GM20000 (cell line): ENCODE measurements around the gene ANKRD40.

ENCODE experiments used
- DNase-seq: peaks from one replicate; pipeline ENCODE4 v3.0.0; 2012; ENCODE audit warnings: low spot score
- TF ChIP-seq, protein P1 (sequence below): IDR thresholded peaks from 2 replicates; pipeline ENCODE4 v1.5.1; 2012; ENCODE audit warnings: mild to moderate bottlenecking, control low read depth; ENCODE audit errors: extremely low read depth, missing control alignments

ANKRD40 gene

DNA sequence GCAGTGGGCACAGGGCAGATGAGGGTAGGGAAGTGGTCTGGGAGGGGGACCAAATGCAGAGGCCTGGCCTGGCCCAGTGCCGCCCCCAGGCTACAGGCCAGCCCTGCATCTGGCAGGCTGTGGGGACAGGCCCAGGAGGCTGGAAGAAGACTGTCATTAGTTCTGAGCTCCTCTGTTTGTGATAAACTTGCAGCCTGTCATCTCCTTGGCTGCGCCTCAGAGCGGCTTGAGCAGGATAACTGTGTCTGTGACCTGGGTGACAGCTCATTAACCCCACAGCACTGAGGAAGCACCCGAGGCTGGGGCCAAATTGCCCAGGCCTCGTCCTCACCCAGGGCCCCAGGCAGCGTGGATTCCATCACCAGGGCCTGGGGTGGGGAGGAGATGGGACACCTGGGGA is 49.1 kb downstream of the ANKRD40 start:
- no peak for DNase-seq
- TF ChIP-seq, protein P1, sequence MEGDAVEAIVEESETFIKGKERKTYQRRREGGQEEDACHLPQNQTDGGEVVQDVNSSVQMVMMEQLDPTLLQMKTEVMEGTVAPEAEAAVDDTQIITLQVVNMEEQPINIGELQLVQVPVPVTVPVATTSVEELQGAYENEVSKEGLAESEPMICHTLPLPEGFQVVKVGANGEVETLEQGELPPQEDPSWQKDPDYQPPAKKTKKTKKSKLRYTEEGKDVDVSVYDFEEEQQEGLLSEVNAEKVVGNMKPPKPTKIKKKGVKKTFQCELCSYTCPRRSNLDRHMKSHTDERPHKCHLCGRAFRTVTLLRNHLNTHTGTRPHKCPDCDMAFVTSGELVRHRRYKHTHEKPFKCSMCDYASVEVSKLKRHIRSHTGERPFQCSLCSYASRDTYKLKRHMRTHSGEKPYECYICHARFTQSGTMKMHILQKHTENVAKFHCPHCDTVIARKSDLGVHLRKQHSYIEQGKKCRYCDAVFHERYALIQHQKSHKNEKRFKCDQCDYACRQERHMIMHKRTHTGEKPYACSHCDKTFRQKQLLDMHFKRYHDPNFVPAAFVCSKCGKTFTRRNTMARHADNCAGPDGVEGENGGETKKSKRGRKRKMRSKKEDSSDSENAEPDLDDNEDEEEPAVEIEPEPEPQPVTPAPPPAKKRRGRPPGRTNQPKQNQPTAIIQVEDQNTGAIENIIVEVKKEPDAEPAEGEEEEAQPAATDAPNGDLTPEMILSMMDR = no peak

DNA sequence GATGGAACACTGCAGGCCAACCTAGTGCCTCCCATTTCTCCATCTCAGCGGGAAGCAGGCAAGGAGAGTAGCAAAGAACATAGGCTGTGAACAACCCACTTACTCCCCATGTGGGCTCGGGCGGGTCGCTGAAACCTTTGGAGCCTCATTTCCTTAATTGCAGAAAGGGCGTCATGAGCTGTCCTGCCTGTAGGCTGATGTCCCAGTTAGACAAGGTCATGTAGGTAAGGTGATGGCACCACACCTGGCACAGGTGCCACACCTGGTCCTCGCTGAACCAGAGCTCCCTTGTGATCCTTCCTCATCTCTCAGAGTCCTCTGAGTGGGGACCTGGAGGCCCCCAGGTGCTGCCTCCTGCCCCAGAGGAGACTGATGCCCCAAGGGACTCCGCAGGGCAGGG is 50.1 kb downstream of the ANKRD40 start:
- TF ChIP-seq, protein P1 = no peak
- DNase-seq = no peak

DNA sequence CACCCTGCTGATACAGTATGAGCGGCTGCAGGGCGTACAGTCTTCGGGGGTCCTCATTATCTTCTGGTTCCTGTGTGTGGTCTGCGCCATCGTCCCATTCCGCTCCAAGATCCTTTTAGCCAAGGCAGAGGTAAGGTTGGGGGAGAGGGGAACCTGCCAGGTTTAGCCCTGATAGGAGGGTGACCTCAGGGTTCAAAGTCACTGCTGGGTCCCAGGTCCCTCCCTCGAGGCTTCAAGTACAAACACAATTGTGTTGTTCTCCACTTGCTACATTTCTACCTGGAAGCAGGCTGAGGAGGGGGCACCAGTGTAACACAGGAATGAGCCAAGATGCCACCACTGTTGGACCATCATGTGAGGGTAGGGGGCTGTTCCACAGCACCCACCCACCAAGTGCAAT is 50.7 kb downstream of the ANKRD40 start:
- TF ChIP-seq, protein P1 = no peak
- DNase-seq = no peak

DNA sequence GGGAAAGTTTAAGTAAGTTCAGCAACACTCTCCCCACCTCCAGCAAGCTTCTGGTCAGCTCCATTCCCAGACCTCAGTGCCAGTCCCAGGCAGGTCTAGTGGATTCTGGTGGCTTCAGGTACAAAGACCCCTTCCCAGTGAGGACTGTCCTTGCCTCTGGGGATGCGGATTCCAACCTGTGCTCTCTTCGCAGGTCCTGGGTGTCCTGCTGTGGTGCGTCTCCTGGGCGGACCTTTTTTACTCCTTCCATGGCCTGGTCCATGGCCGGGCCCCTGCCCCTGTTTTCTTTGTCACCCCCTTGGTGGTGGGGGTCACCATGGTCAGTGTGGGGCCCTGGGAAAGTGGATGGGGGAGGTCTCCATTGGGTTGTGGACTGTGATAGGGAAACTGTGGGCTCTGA is 51.2 kb downstream of the ANKRD40 start:
- no peak for DNase-seq

DNA sequence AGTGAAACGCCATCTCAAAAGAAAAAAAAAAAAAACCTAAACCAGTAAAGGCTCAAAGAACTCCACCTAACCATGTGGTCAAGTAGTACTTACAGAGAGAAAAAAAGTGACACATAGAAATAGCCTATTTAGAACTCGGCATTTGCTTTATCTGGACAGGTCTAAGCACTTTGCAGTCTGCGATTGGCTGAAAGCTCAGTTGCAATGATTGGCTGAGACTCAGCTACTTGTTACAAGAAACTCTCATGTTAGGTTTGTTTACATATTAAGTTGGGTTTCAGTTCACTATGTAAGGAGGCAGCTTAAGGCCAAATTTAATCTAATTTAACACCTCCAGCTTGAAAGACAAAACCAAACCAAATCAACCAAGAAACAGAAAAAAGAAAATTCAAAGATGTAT is 54.0 kb downstream of the ANKRD40 start:
- TF ChIP-seq, protein P1 = no peak
- DNase-seq = no peak

More for the DNA sequence above, 51.2 kb downstream of the ANKRD40 start:
- TF ChIP-seq, protein P1 = no peak

DNA sequence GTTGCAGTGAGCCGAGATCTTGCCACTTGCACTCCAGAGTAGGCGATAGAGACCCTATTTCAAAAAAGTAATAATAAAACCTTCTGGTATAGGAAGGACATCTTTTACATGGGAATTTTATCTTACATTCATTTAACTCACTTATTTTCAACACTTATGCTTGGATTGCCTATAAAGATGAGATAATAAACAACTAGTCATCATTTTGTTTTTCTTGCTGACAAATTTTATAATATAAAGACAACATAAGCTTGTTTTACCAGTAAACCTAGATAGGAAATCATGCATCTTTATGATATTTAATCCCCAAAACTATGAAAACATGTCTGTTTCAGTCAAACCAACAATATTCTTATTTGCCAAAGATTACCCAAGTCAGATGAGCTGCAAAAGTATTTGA is 56.1 kb downstream of the ANKRD40 start:
- no peak for DNase-seq
- TF ChIP-seq, protein P1 = no peak

DNA sequence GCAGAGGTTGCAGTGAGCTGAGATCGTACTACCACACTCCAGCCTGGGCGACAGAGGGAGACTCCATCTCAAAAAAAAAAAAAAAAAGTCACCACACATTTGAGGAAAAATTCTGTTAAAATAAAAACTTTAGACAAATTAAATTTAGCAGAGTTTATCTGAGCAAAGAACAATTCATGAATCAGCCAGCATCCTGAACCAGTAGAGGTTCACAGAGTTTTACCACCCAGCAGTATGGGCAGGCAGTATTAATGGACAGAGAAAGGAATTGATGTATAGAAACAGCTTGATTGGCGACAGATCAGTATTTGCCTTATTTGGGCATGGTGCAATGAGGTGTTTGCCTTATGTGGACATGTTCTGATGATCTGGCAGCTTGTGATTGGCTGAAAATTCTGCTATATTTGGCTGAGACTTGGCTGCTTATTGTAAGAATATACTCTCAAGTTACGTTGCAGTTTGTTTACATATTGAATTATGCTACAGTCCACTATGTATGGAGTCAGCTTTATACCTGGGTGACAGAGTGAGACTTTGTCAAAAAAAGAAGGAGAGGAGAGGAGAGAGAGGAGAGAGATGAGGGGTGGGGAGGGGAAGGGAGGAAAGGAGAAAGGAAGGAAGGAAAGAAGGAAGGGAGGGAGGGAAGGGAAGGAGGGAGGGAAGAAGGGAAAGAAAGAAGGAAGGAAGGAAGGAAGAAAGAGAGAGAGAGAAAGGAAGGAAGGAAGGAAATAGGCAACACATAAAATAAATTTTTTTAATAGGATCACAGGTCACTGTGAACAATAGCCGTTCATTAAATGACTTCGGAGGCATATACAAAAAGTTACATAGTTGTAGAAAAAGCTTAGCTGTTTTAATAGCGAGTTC is 58.4 kb downstream of the ANKRD40 start:
- TF ChIP-seq, protein P1 = no peak

More for the DNA sequence above, 58.4 kb downstream of the ANKRD40 start:
- DNase-seq = no peak
